Measurements from ENCODE around the gene PKIG. TPM values are rescaled to one million over a fixed set of nuclear protein-coding genes. Genes with fewer than 3 reads are reported as not detected.

PKIG gene
- total and polyA plus RNA-seq, 9 of the 15 experiments (the other 6 are each of a cell fraction or from before 2014, with no cell fraction given) = 0.13 to 7.0 (median 4.7) TPM

DNA sequence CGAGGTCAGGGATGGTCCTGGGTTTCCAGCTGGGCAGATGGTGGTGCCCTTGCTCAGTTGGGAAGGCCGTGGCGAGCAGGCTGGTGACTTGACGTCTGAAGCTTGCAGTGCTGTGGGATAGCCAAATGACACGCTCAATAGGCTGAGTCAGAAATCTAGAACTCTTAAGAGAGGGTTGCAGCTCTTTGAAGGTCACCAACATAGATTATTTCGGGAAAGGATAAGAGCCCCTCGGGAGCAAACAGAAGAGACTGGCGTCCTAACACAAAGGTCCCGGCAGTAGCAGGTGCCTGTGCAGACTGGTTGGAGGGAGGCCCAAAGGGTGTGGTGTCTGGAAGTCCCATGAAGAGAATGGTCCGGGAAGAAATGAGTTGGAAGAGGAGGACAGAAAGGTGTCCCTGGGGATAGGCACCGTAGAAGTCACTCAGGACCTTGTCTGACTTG is 18.4 kb downstream of the PKIG start:
- H3K36me3 ChIP-seq (ENCODE audit: control insufficient read depth, insufficient read depth, low read length) = no peaks in the 10 kb centered on the region
- CTCF ChIA-PET (ENCODE audit: low intra/inter-chr PET ratio) = no interaction called here
- BruUV-seq (replicated peaks) = no TSS peak

DNA sequence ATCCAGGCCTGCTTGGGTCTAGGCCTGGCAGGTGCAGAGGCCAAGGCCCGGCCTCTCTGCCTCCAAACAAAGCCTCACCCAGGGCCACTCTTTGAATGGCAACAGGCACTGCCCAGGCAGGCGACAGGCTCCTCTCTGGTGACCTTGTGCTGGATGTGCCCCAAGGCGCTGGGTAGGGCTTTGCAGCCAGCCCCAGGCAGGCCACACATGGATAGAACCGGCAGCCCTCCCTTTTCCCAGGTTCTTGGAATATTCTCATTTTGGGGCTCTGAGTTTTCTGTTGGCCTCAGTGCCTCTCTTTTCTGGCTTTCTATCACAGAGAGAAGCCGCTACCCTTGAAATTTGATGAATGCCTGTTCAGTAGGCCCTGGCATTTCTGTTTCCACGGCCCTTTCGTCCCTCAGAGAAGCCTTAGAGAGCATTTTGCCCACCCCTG is 18.9 kb downstream of the PKIG start:
- 51% methylated on average over 5 of the region's 7 CpGs for WGBS (ENCODE audit: insufficient coverage, low coverage, missing lambda C conversion rate)
- Histone ChIP-seq H3K79me2 (ENCODE audit: control insufficient read depth, insufficient read depth, low read length) (no peaks in the 10 kb centered on the region), H3K4me3 (no peak overlapping the region), H3K27me3 (ENCODE audit: control insufficient read depth in 2 of 2, insufficient read depth in 2 of 2, low read length in 2 of 2) (no peaks in the 10 kb centered on the region), H3K9ac (ENCODE audit: insufficient read depth in 1 of 2, low read depth in 2 of 2, low read length in 2 of 2) (no peak overlapping the region), H3K9me3 (replicated peaks; ENCODE audit: control insufficient read depth, insufficient read depth, low read depth, low read length) (no peaks in the 10 kb centered on the region), H4K20me1 (replicated peaks; ENCODE audit: control insufficient read depth, insufficient read depth, low read length) (no peaks in the 10 kb centered on the region), H3K9me1 (ENCODE audit: control insufficient read depth, insufficient read depth, low read length) (no peaks in the 10 kb centered on the region), H3K4me2 (ENCODE audit: insufficient read depth, low read length) (no peak overlapping the region), H3K4me1 (replicated peaks in 1 of 2; ENCODE audit: control insufficient read depth in 2 of 2, insufficient read depth in 2 of 2, low read length in 2 of 2) (peaks cover 0 to 8% of the 10 kb centered on the region in 2 experiments; a peak in 3 of 5 replicates), H3K36me3 (ENCODE audit: control insufficient read depth, insufficient read depth, low read length) (no peaks in the 10 kb centered on the region), H3K27ac (ENCODE audit: extremely low read depth, low read depth, low read length) (no peak overlapping the region), H2AFZ (ENCODE audit: low read depth, low read length) (no peak overlapping the region)
- POLR2A ChIA-PET = no interaction called here
- no TSS peak for BruUV-seq (replicated peaks)
- CTCF ChIA-PET (ENCODE audit: low intra/inter-chr PET ratio) = no interaction called here
- ATAC-seq = no peak
- no peak for FAIRE-seq
- in situ Hi-C loops (cut with MboI) = loop anchor here (10.0 kb wide), 1 partner anchor 386 kb away; the partner anchor contains the start of gene OSER1
- no peak for DNase-seq (ENCODE audit: extremely low read depth in 1 of 4, low spot score in 3 of 4)
- intact Hi-C loops (cut with micrococcal nuclease) = no loop called here
- TF ChIP-seq HDAC8 (tag; IDR thresholded peaks at IDR 0.05) = no peak
- TF ChIP-seq, protein P1, sequence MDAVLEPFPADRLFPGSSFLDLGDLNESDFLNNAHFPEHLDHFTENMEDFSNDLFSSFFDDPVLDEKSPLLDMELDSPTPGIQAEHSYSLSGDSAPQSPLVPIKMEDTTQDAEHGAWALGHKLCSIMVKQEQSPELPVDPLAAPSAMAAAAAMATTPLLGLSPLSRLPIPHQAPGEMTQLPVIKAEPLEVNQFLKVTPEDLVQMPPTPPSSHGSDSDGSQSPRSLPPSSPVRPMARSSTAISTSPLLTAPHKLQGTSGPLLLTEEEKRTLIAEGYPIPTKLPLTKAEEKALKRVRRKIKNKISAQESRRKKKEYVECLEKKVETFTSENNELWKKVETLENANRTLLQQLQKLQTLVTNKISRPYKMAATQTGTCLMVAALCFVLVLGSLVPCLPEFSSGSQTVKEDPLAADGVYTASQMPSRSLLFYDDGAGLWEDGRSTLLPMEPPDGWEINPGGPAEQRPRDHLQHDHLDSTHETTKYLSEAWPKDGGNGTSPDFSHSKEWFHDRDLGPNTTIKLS (IDR thresholded peaks at IDR 0.05; ENCODE audit: borderline replicate concordance, low read depth) = no peak
- TF ChIP-seq ZNF133 (CRISPR knock-in tag; IDR thresholded peaks at IDR 0.05) = no peak
- TF ChIP-seq SRSF9 (IDR thresholded peaks at IDR 0.05; ENCODE audit: borderline replicate concordance, low read depth, low read length) = no peak
- no peak for TF ChIP-seq ZNF445 (CRISPR knock-in tag; IDR thresholded peaks at IDR 0.05; ENCODE audit: low read depth)
- no peak for TF ChIP-seq TBL1XR1 (IDR thresholded peaks at IDR 0.05; ENCODE audit: low read length in 2 of 2)
- TF ChIP-seq, protein P2, sequence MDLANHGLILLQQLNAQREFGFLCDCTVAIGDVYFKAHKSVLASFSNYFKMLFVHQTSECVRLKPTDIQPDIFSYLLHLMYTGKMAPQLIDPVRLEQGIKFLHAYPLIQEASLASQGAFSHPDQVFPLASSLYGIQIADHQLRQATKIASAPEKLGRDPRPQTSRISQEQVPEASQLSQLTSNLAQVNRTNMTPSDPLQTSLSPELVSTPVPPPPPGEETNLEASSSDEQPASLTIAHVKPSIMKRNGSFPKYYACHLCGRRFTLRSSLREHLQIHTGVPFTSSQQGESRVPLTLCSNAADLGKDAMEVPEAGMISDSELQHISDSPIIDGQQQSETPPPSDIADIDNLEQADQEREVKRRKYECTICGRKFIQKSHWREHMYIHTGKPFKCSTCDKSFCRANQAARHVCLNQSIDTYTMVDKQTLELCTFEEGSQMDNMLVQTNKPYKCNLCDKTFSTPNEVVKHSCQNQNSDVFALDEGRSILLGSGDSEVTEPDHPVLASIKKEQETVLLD (IDR thresholded peaks at IDR 0.05) = no peak

More for the DNA sequence above, 18.4 kb downstream of the PKIG start:
- DNase-seq (ENCODE audit: extremely low read depth in 1 of 4, low spot score in 3 of 4) = no peak
- Histone ChIP-seq H3K9me3 (replicated peaks; ENCODE audit: control insufficient read depth, insufficient read depth, low read depth, low read length) (no peaks in the 10 kb centered on the region), H3K4me3 (no peak overlapping the region), H4K20me1 (replicated peaks; ENCODE audit: control insufficient read depth, insufficient read depth, low read length) (no peaks in the 10 kb centered on the region), H3K9me1 (ENCODE audit: control insufficient read depth, insufficient read depth, low read length) (no peaks in the 10 kb centered on the region), H3K27me3 (ENCODE audit: control insufficient read depth in 2 of 2, insufficient read depth in 2 of 2, low read length in 2 of 2) (no peaks in the 10 kb centered on the region), H3K4me1 (replicated peaks in 1 of 2; ENCODE audit: control insufficient read depth in 2 of 2, insufficient read depth in 2 of 2, low read length in 2 of 2) (peaks cover 0 to 8% of the 10 kb centered on the region in 2 experiments; a peak in 3 of 5 replicates), H2AFZ (ENCODE audit: low read depth, low read length) (no peak overlapping the region), H3K27ac (ENCODE audit: extremely low read depth, low read depth, low read length) (no peak overlapping the region), H3K9ac (ENCODE audit: insufficient read depth in 1 of 2, low read depth in 2 of 2, low read length in 2 of 2) (no peak overlapping the region), H3K79me2 (ENCODE audit: control insufficient read depth, insufficient read depth, low read length) (no peaks in the 10 kb centered on the region), H3K4me2 (ENCODE audit: insufficient read depth, low read length) (no peak overlapping the region)
- 42% methylated on average over 11 of the region's 11 CpGs for WGBS (ENCODE audit: insufficient coverage, low coverage, missing lambda C conversion rate)
- no peak for ATAC-seq
- no peak for FAIRE-seq
- no peak for TF ChIP-seq BACH1 (tag; IDR thresholded peaks at IDR 0.05)
- no peak for TF ChIP-seq FUS (optimal IDR thresholded peaks at IDR 0.05; ENCODE audit: low read depth, low read length)
- TF ChIP-seq ETV6 (IDR thresholded peaks at IDR 0.05; ENCODE audit: borderline replicate concordance in 1 of 2, low read depth in 2 of 2, low read length in 1 of 2) = no peak
- no peak for TF ChIP-seq ETV6 (CRISPR knock-in tag; IDR thresholded peaks at IDR 0.05; ENCODE audit: borderline replicate concordance)
- no peak for TF ChIP-seq WHSC1 (IDR thresholded peaks at IDR 0.05; ENCODE audit: low read length)
- TF ChIP-seq GTF2A2 (tag; IDR thresholded peaks at IDR 0.05) = no peak
- TF ChIP-seq ZNF232 (CRISPR knock-in tag; IDR thresholded peaks at IDR 0.05) = no peak
- intact Hi-C loops (cut with micrococcal nuclease) = no loop called here
- in situ Hi-C loops (cut with MboI) = loop anchor here (10.0 kb wide), 1 partner anchor 386 kb away; the partner anchor contains the start of gene OSER1
- POLR2A ChIA-PET = interaction anchor here (0.6 kb wide), 1 partner anchor 94 kb away, joined by 4 read pairs; no protein-coding TSS in a partner anchor

Measured in K562 (cell line).